Measurements from ENCODE around the gene CCDC73.

Gene CCDC73

DNA sequence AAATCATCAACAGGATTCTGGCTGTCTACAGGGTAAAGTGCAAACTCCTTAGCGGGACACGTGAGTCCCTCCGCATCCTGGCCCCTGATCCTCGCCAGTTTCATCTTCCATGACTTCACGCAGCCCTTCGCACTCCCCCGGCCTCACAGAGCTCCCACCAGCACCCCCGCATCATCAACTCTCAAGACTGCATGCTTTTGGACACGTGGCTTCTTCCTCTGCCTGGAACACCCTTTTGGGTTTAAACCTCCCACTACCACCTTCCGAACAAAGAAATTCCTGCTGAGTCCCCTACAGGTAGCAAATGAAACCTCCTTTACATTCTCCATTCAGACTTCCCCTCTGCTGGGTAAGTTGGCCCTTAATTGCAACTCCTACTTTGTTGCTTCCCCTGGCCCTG, 223.4 kb downstream of the CCDC73 start:
- Histone ChIP-seq H3K9me3 (ENCODE audit: control insufficient read depth, insufficient read depth, low read length) (no peaks in the 10 kb centered on the region), H3K27me3 (ENCODE audit: control insufficient read depth, low read length) (0 out of 2 replicates have a peak, but pooled peaks cover 6% of the 10 kb centered on the region), H3K4me1 (ENCODE audit: control insufficient read depth, low read length) (no peaks in the 10 kb centered on the region), H3K36me3 (ENCODE audit: control insufficient read depth, low read length) (no peaks in the 10 kb centered on the region), H3F3A (ENCODE audit: control insufficient read depth, insufficient read depth) (no peaks in the 10 kb centered on the region), H3K27ac (ENCODE audit: low read depth, low read length) (no peak overlapping the region), H3K79me2 (ENCODE audit: control insufficient read depth, low read length) (no peaks in the 10 kb centered on the region), H4K20me1 (ENCODE audit: control insufficient read depth, insufficient read depth, low read depth, low read length) (no peaks in the 10 kb centered on the region), H3K9me2 (replicated peaks; ENCODE audit: control insufficient read depth, low read length) (no peaks in the 10 kb centered on the region), H3K4me3 (ENCODE audit: low read length) (no peak overlapping the region), H3K4me2 (ENCODE audit: low read length) (no peak overlapping the region)
- TF ChIP-seq, protein P1, sequence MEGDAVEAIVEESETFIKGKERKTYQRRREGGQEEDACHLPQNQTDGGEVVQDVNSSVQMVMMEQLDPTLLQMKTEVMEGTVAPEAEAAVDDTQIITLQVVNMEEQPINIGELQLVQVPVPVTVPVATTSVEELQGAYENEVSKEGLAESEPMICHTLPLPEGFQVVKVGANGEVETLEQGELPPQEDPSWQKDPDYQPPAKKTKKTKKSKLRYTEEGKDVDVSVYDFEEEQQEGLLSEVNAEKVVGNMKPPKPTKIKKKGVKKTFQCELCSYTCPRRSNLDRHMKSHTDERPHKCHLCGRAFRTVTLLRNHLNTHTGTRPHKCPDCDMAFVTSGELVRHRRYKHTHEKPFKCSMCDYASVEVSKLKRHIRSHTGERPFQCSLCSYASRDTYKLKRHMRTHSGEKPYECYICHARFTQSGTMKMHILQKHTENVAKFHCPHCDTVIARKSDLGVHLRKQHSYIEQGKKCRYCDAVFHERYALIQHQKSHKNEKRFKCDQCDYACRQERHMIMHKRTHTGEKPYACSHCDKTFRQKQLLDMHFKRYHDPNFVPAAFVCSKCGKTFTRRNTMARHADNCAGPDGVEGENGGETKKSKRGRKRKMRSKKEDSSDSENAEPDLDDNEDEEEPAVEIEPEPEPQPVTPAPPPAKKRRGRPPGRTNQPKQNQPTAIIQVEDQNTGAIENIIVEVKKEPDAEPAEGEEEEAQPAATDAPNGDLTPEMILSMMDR (IDR thresholded peaks at IDR 0.05; ENCODE audit: low read depth, low read length, poor library complexity, severe bottlenecking), result no peak
- no peak for TF ChIP-seq EZH2phosphoT487 (IDR thresholded peaks at IDR 0.05; ENCODE audit: borderline replicate concordance, low read length)

DNA sequence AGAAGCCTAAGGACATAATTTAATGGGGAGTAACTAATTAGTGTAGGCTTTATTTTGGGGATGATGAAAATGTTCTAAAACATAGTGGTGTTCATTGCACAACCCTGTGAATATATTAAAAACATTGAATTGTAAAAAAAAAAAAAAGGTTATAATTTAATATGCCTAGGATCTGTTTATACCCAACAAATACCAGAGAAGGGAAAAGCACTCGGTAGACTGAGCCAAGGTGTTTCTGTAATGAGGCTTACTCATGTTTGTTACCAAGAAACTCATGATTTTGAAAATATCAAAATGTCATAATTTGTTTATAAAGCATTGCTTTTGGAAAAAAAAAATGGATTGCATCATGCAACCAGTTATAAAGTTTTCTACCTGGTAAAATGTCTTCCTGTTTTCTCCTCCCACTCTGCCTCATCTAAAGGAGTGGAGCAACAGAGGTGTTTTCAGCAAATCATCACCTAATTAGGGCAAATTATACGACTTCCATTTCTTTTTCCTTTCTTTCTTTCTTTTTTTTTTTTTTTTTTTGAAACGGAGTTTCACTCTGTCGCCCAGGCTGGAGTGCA, 225.1 kb downstream of the CCDC73 start:
- Histone ChIP-seq H3K79me2 (ENCODE audit: control insufficient read depth, low read length) (no peaks in the 10 kb centered on the region), H3K27me3 (ENCODE audit: control insufficient read depth, low read length) (0 out of 2 replicates have a peak, but pooled peaks cover 6% of the 10 kb centered on the region), H3K36me3 (ENCODE audit: control insufficient read depth, low read length) (no peaks in the 10 kb centered on the region), H3F3A (ENCODE audit: control insufficient read depth, insufficient read depth) (no peaks in the 10 kb centered on the region), H3K4me1 (ENCODE audit: control insufficient read depth, low read length) (no peaks in the 10 kb centered on the region), H3K9me2 (replicated peaks; ENCODE audit: control insufficient read depth, low read length) (no peaks in the 10 kb centered on the region), H3K27ac (ENCODE audit: low read depth, low read length) (no peak overlapping the region), H3K4me3 (ENCODE audit: low read length) (no peak overlapping the region), H4K20me1 (ENCODE audit: control insufficient read depth, insufficient read depth, low read depth, low read length) (no peaks in the 10 kb centered on the region), H3K4me2 (ENCODE audit: low read length) (no peak overlapping the region), H3K9me3 (ENCODE audit: control insufficient read depth, insufficient read depth, low read length) (no peaks in the 10 kb centered on the region)
- TF ChIP-seq, protein P1 (IDR thresholded peaks at IDR 0.05; ENCODE audit: low read depth, low read length, poor library complexity, severe bottlenecking), result no peak
- no peak for TF ChIP-seq EZH2phosphoT487 (IDR thresholded peaks at IDR 0.05; ENCODE audit: borderline replicate concordance, low read length)

DNA sequence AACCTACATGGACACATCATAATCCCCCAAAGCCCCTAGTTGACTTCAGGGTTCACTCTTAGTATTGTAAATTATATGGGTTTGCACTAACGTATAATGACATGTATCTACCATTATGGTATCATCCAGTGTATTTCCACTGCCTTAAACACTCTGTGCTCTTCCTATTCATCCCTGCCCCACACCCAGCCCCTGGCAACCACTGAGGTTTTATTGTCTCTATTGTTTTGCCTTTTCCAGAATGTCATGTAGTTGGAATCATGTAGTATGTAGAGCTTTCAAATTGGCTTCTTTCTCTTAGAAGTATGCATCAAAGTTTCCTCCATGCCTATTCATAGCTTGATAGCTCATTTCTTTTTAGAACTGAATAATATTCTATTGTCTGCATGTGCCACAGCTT, 227.3 kb downstream of the CCDC73 start:
- H3K9me2 ChIP-seq (replicated peaks; ENCODE audit: control insufficient read depth, low read length), result no peaks in the 10 kb centered on the region
- H3F3A ChIP-seq (ENCODE audit: control insufficient read depth, insufficient read depth), result no peaks in the 10 kb centered on the region
- no peak overlapping the region for H3K27ac ChIP-seq (ENCODE audit: low read depth, low read length)
- H4K20me1 ChIP-seq (ENCODE audit: control insufficient read depth, insufficient read depth, low read depth, low read length), result no peaks in the 10 kb centered on the region
- H3K36me3 ChIP-seq (ENCODE audit: control insufficient read depth, low read length), result no peaks in the 10 kb centered on the region
- H3K9me3 ChIP-seq (ENCODE audit: control insufficient read depth, insufficient read depth, low read length), result no peaks in the 10 kb centered on the region
- no peak overlapping the region for H3K4me3 ChIP-seq (ENCODE audit: low read length)
- no peaks in the 10 kb centered on the region for H3K79me2 ChIP-seq (ENCODE audit: control insufficient read depth, low read length)
- 0 out of 2 replicates have a peak, but pooled peaks cover 6% of the 10 kb centered on the region for H3K27me3 ChIP-seq (ENCODE audit: control insufficient read depth, low read length)
- no peak overlapping the region for H3K4me2 ChIP-seq (ENCODE audit: low read length)
- TF ChIP-seq EZH2phosphoT487 (IDR thresholded peaks at IDR 0.05; ENCODE audit: borderline replicate concordance, low read length), result no peak
- TF ChIP-seq, protein P1 (IDR thresholded peaks at IDR 0.05; ENCODE audit: low read depth, low read length, poor library complexity, severe bottlenecking), result no peak
- no peaks in the 10 kb centered on the region for H3K4me1 ChIP-seq (ENCODE audit: control insufficient read depth, low read length)
